ENCODE measurements around the gene SLC30A2. TPM values are rescaled to one million over a fixed set of nuclear protein-coding genes. Genes with fewer than 3 reads are reported as not detected.

The SLC30A2 gene
- total RNA-seq, 2 experiments from 2014 or later, result not detected

DNA sequence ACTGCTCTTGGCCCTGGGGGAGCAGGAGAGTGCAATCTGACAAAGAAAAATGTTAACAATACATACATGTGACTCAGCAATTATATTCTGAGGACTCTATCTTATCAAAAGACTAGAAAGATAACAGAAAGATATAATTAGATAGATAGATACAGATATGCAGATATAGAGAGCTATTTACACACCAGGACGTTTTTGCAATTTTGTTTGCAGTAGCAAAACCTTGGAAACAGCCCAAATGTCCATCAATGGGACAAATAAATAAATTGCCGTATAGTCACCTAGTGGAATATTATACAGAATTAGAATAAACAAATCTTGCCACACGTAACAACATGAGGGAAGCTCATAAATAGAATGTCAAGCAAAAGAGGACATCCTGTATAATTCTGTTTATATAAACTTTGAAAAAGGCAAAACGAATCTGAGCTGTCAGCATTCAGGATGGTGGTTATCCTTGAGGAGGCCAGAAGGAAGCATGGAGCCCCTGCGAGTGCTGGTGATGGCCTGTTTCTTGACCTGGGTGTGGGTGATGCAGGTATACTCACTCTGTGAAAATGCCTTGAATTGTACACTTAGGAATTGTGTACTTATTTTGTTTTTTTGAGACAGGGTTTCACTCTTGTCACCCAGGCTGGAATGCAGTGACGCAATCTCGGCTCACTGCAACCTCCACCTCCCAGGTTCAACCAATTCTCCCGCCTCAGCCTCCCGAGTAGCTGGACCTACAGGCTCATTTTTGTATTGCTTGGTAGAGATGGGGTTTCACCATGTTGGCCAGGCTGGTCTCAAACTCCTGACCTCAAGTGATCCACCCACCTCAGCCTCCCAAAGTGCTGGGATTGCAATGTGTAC, 34.3 kb upstream of the SLC30A2 start:
- Mint-ChIP-seq H3K36me3 (no peaks in the 10 kb centered on the region), H3K4me3 (no peak overlapping the region), H3K9me3 (ENCODE audit: low read depth) (no peaks in the 10 kb centered on the region), H3K27ac (no peak overlapping the region), H3K27me3 (peaks cover 50% of the 10 kb centered on the region), H3K4me1 (peaks cover 4% of the 10 kb centered on the region)
- CTCF ChIA-PET, result interaction anchor here (0.8 to 1.5 kb wide), 2 partner anchors 21 to 96 kb away, joined by 3 to 4 read pairs; no protein-coding TSS in a partner anchor
- ATAC-seq (no peak), DNase-seq (no peak)

DNA sequence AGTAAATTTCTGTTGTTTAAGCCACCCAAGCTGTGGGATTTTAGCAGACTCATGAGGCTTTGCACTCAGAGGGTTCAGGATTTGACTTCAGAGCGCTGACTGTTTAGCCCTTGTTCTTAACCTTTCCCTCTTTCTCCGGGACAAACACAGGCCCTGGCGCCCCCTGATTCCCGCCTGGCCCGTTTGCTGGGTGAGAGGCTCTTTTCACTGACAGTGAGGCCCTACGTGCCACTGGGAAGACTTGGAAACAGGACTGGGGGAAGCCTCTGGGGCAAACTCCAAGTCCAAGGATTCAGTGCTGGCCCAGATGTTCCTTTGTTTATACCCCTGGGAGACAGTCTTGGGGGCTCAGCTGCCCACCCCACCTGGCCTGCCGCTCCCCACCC, 33.3 kb upstream of the SLC30A2 start:
- CTCF ChIA-PET, result interaction anchor here (1.6 kb wide), 1 partner anchor 66 kb away, joined by 4 read pairs; no protein-coding TSS in a partner anchor
- ATAC-seq, result no peak
- peaks cover 45% of the 10 kb centered on the region for H3K27me3 Mint-ChIP-seq
- no peak for DNase-seq
- H3K36me3 Mint-ChIP-seq, result no peaks in the 10 kb centered on the region
- no peak overlapping the region for H3K4me3 Mint-ChIP-seq
- no peaks in the 10 kb centered on the region for H3K9me3 Mint-ChIP-seq (ENCODE audit: low read depth)
- H3K4me1 Mint-ChIP-seq, result peaks cover 4% of the 10 kb centered on the region
- H3K27ac Mint-ChIP-seq, result no peak overlapping the region

DNA sequence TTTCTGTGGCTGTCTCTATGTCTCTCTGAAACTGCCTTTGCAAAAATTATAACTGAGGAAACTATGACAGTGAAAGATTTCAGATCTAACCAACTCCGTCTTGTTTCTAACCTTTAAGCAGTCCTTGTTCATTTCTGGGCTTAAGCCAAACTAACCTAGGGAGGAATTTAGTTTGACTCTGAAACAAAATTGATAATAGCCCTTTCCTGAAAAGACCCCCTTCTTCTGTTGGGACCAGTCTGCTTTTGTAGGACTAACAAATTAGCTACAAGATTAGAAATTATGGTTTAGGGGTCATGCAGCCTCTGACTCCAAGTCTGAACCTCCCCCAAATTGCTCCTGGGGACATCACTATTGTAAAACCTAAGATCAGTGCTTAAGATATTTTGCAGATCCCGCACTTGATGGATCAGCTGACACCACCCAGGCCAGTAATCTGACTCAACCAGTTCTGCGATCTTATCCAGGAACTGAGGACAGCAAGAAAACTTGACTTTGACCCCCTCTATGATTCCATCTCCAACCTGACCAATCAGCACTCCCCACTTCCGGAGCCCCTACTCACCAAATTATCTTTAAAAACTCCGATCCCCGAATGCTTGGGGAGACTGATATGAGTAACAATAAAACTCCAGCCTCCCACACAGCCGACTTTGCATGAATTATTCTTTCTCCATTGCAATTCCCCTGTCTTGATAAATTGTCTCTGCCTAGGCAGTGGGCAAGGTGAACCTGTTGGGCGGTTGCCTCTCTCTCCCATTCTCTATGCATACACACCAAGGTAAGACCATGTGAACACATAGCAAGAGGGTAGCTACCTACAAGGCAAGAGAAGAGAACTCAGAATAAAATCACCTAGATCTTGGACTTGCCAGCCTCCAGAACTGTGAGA, 32.6 kb upstream of the SLC30A2 start:
- H3K4me3 Mint-ChIP-seq, result no peak overlapping the region
- DNase-seq, result no peak
- CTCF ChIA-PET, result interaction anchor here (0.7 to 1.6 kb wide), 3 partner anchors 21 to 67 kb away, joined by 3 to 4 read pairs (median 4); no protein-coding TSS in a partner anchor
- no peaks in the 10 kb centered on the region for H3K9me3 Mint-ChIP-seq (ENCODE audit: low read depth)
- no peaks in the 10 kb centered on the region for H3K36me3 Mint-ChIP-seq
- no peak for ATAC-seq
- H3K27me3 Mint-ChIP-seq, result peaks cover 43% of the 10 kb centered on the region
- no peak overlapping the region for H3K27ac Mint-ChIP-seq
- peaks cover 4% of the 10 kb centered on the region for H3K4me1 Mint-ChIP-seq

DNA sequence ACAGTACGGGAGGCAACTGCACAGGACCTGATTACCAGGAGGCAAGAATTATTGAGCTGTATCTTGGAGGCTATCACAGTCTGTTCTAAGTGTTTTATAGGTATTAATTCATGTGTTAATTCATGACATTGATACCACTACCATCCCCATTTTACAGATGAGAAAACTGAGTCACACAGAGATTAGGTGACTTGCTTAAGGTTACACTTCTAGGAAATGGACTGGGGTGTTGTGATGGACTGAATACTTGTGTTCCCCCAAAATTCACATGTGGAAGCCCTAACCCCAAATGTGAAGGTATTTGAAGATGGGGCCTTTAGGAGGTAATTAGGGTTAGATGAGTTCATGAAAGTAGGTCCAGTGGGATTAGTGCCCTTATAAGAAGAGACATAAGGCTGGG, 31.6 kb upstream of the SLC30A2 start:
- no peak for ATAC-seq
- Mint-ChIP-seq H3K4me1 (peaks cover 4% of the 10 kb centered on the region), H3K36me3 (no peaks in the 10 kb centered on the region), H3K4me3 (no peak overlapping the region), H3K9me3 (ENCODE audit: low read depth) (no peaks in the 10 kb centered on the region), H3K27me3 (peaks cover 46% of the 10 kb centered on the region), H3K27ac (no peak overlapping the region)
- no peak for DNase-seq
- CTCF ChIA-PET, result interaction anchor here (0.9 to 1.2 kb wide), 2 partner anchors 64 to 339 kb away, joined by 3 to 4 read pairs; no protein-coding TSS in a partner anchor

DNA sequence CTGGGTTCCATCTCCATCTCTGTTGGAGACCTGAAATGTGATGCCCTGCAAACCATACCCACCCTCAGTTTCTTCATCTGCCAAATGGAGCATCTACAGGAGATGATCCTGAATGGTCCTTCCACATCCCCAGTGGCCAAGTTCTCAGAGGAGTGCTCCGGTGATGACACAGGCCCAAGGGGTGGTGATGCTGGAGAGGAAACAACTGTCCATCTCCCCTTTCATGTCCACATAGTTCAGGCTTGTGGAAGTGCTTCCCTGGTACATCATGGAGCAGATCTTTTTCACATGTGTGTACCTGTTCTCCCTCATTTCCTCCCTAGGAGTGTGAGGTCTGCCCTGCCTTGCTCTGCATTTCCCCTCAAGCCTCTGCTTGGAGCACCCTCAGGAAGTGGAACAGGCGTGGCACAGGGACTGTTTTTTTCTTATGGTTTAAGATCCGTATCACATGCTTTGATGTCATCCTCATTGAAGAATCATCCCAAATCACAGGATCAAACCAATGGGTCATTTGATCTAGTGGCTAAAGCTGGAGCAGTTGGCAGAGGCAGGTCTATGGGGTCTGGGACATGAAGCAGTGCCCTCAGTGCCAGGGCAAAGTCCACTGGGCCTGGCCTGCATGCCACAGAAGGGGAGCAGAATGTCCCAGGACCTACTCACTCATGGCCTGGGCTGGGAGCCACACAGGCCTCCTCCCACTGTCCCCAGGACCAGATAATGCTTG, 29.7 kb upstream of the SLC30A2 start:
- peaks cover 4% of the 10 kb centered on the region for H3K4me1 Mint-ChIP-seq
- H3K27me3 Mint-ChIP-seq, result peaks cover 57% of the 10 kb centered on the region
- CTCF ChIA-PET, result no interaction called here
- no peak overlapping the region for H3K27ac Mint-ChIP-seq
- H3K9me3 Mint-ChIP-seq (ENCODE audit: low read depth), result no peaks in the 10 kb centered on the region
- DNase-seq (no peak), ATAC-seq (no peak)
- no peak overlapping the region for H3K4me3 Mint-ChIP-seq
- no peaks in the 10 kb centered on the region for H3K36me3 Mint-ChIP-seq

DNA sequence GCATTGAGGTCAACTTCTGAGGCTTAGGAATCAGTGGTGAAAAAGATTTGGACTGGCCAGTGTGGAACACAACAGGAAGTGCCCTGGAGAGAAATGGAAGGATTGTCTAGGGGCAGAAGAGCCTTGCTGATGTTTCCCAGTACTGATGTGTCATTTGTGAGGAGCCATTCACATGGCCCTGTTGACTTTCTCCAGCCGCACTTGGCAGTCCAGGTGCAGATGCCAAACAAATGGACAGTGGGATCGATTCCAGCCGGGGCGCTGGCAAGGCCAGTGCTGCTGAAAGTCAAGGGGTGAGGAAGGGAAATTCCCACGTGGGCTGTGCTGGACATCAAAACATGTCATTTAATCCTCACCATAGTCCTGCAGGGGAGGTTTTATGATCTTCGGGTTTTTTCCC, 26.4 kb upstream of the SLC30A2 start:
- H3K27ac Mint-ChIP-seq, result no peak overlapping the region

DNA sequence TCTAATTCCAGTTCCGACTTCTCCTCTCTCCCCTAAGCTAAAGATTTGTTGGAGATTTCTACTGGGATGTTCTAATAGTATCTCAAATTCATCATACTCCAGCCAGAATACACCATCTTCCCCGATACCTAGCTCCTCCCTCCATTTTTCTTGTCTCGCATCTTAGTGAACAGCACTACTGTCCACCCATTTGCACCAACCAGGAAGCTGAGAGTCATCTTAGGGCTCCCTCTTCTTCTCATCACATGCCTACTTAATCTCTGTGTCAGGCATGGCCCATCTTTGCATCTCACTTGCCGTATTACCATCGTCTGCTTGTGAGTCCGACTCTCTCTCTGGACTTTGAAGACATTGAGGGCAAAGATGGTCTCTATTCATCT, 25.0 kb upstream of the SLC30A2 start:
- H3K36me3 Mint-ChIP-seq, result no peaks in the 10 kb centered on the region
- H3K4me1 Mint-ChIP-seq, result peaks cover 4% of the 10 kb centered on the region
- H3K4me3 Mint-ChIP-seq, result no peak overlapping the region
- DNase-seq (no peak), ATAC-seq (no peak)
- no peak overlapping the region for H3K27ac Mint-ChIP-seq
- CTCF ChIA-PET, result no interaction called here
- H3K27me3 Mint-ChIP-seq, result peaks cover 49% of the 10 kb centered on the region
- H3K9me3 Mint-ChIP-seq (ENCODE audit: low read depth), result no peaks in the 10 kb centered on the region

More for the DNA sequence above, 26.4 kb upstream of the SLC30A2 start:
- no peak for DNase-seq
- ATAC-seq, result no peak
- no peaks in the 10 kb centered on the region for H3K9me3 Mint-ChIP-seq (ENCODE audit: low read depth)
- no peaks in the 10 kb centered on the region for H3K36me3 Mint-ChIP-seq
- H3K4me1 Mint-ChIP-seq, result peaks cover 4% of the 10 kb centered on the region
- peaks cover 57% of the 10 kb centered on the region for H3K27me3 Mint-ChIP-seq
- CTCF ChIA-PET, result no interaction called here
- H3K4me3 Mint-ChIP-seq, result no peak overlapping the region

DNA sequence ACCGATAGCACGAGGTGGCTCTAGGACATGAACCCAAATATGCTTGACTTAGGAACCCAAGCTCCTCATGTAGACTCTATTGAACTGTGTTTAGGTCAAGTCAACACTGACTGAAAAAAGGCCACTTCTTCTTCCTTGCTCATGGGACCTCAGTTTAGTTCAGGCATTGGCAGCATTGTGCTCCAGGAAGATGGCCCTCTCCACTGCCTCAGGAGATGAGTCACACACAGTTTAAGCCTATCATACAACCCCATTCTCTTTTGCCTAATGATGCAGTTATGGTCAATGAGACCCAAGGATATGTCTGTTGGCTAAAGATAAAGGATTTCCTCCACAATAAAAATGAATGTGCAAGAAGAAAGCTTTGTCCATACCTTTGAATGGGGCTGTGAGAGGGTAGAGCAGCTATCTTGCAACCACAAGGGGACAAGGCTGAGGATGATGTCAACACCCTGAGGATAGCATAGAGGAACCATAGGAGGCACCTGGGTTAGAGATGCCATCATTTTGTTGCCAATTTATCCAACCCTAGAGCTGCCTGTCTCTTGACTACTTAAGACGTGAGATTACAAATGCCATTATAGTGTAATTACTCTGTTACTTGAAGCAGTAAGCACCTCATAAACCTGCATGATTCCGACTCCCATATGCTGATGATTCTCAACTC, 24.5 kb upstream of the SLC30A2 start:
- ATAC-seq (no peak), DNase-seq (no peak)
- Mint-ChIP-seq H3K36me3 (no peaks in the 10 kb centered on the region), H3K4me3 (no peak overlapping the region), H3K4me1 (no peaks in the 10 kb centered on the region), H3K9me3 (ENCODE audit: low read depth) (no peaks in the 10 kb centered on the region), H3K27me3 (peaks cover 52% of the 10 kb centered on the region), H3K27ac (no peak overlapping the region)
- CTCF ChIA-PET, result no interaction called here

DNA sequence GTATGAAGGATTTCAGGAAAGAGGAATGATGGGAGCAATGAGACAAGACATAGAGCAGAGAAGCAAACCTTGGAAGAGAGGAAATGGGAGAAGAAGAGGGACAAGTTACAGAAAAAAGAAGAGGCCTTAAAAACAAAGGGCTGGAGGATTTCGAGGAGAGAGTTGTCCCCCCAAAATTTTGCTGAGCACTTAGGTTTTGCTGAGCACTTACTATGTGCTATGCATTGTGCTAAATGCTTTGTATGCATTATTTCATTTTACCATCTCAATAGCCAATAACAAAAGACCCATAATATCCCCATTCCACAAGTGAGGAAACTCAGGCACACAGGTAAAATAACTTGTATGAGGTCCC, 24.0 kb upstream of the SLC30A2 start:
- Mint-ChIP-seq H3K27me3 (peaks cover 50% of the 10 kb centered on the region), H3K4me1 (no peaks in the 10 kb centered on the region), H3K4me3 (no peak overlapping the region), H3K9me3 (ENCODE audit: low read depth) (no peaks in the 10 kb centered on the region), H3K27ac (no peak overlapping the region), H3K36me3 (no peaks in the 10 kb centered on the region)
- no peak for DNase-seq
- ATAC-seq, result no peak
- CTCF ChIA-PET, result no interaction called here

DNA sequence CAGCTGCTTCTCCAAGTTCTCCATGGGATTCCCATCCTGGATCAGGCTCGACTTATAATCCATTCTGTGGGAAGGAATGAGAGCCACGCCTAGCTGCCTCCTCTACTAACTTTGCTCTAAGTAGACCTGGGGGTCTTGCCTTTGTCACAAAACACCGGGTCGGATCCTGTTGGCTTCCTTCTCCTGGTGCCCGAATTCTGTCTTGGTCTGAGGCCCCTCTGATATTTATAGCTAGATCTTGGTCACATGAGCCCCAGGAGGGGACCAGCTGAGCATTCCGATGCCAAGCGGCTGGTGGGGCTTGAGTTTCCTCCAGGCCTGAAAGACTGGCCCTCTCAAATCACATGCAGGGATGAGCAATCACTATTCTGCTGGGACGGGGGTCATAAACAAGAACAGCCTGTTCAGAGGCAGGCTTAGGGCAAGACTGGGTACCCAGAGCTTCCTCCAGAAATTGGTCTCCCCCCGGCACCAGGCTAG, 21.6 kb upstream of the SLC30A2 start, which contains the start of gene TRIM63:
Gene TRIM63 (minus strand): TSS at position 199 of the 480 bp plus-strand sequence. CDS start 136 bp downstream, at position 63.
- peaks cover 47% of the 10 kb centered on the region for H3K27me3 Mint-ChIP-seq
- CTCF ChIA-PET, result interaction anchor here (0.6 to 2.1 kb wide), 2 partner anchors 20 to 78 kb away, joined by 4 to 7 read pairs; no protein-coding TSS in a partner anchor

DNA sequence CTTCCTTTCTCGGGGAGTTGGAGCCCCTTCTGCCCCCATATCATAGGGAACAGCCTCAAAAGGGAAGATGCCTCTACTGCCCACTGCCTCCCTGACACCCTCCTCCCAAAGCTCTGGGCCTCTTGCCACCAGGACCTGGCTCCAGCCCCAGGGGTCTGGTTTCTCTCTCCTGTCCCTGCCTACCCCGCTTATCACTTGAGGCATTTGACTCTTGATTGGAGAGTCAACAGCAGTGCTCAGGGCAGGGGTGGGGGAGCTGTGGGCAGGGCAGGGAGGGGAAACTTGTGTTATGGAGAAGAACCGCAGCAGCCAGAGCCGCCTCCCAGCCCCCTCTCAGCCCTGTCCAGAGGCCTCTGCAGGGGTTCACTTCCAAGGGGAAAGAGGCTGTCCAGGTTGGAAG, 20.9 kb upstream of the SLC30A2 start:
- Mint-ChIP-seq H3K27me3 (peaks cover 44% of the 10 kb centered on the region), H3K27ac (no peak overlapping the region), H3K9me3 (ENCODE audit: low read depth) (no peaks in the 10 kb centered on the region), H3K4me1 (no peaks in the 10 kb centered on the region), H3K36me3 (no peaks in the 10 kb centered on the region), H3K4me3 (no peak overlapping the region)
- ATAC-seq (no peak), DNase-seq (no peak)
- CTCF ChIA-PET, result interaction anchor here (0.6 to 2.1 kb wide), 2 partner anchors 20 to 79 kb away, joined by 4 to 7 read pairs; no protein-coding TSS in a partner anchor

More for the DNA sequence above, 21.6 kb upstream of the SLC30A2 start, which contains the start of gene TRIM63:
- no peaks in the 10 kb centered on the region for H3K36me3 Mint-ChIP-seq
- ATAC-seq (no peak), DNase-seq (no peak)
- no peaks in the 10 kb centered on the region for H3K4me1 Mint-ChIP-seq
- no peak within 1 kb of the TSS for H3K27ac Mint-ChIP-seq
- H3K4me3 Mint-ChIP-seq, result no peak within 1 kb of the TSS
- no peaks in the 10 kb centered on the region for H3K9me3 Mint-ChIP-seq (ENCODE audit: low read depth)

DNA sequence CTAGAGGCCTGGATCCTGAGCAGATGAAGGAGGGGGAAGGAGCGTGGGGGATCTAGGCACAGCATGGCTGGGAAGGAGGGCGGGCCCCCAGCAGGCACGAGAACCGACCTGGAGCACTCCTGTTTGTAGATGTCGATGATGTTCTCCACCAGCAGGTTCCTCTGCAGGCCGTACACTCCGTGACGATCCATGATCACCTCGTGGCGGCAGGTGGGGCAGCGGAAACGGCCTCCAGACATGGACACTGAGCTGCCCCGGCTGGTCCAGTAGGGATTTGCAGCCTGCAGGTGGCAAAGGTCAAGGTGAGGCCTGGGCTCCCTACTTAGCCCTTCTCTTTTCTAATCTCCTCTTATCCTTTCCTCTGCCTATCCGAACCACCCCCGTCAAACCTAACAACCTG, 20.2 kb upstream of the SLC30A2 start:
- DNase-seq, result no peak
- Mint-ChIP-seq H3K36me3 (no peaks in the 10 kb centered on the region), H3K9me3 (ENCODE audit: low read depth) (no peaks in the 10 kb centered on the region), H3K27me3 (peaks cover 43% of the 10 kb centered on the region), H3K4me3 (no peak overlapping the region), H3K4me1 (no peaks in the 10 kb centered on the region), H3K27ac (no peak overlapping the region)
- CTCF ChIA-PET, result interaction anchor here (1.2 to 2.1 kb wide), 2 partner anchors 79 to 168 kb away, joined by 3 to 7 read pairs; partner anchors contain the start of gene CEP85
- ATAC-seq, result no peak

Measured in activated CD8-positive, alpha-beta memory T cell treated with anti-CD3 and anti-CD28 coated beads, Interleukin-2, amount 10 ng/mL, durations not matched to agents 7 days and 5 days (primary cell).